ENCODE data around the gene FZD1.
A peak's percentile ranks its signal among the peaks of the same experiment; 100 is the strongest.

The FZD1 gene

DNA sequence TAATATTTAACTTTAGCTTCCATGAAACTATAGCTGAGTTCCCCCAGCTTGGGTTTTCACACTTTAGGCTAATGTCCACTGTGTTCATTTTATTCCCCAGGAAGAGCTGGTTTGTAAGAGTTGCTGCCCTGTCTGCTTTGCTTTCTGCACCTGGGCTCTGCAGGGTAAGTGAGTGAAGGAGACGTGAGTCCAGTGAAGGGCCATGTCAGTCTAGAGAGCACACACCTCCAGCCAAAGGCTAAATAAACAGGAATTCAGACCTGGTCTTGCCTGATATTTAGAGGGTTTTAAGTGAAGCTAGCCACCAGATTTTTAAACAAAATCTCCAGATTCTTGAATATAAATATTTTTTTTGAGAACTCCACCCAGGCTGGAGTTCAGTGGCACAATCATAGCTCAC is 24.5 kb upstream of the FZD1 start:
- DNase-seq (ENCODE audit: low spot score) (no peak), ATAC-seq (ENCODE audit: low read depth) (no peak)
- peak overlapping the region; percentile 9 for H3K27ac ChIP-seq (ENCODE audit: poor library complexity, severe bottlenecking)
- no peaks in the 10 kb centered on the region for H3K27me3 ChIP-seq (ENCODE audit: insufficient read depth, poor library complexity, severe bottlenecking)
- H3K4me3 ChIP-seq (ENCODE audit: severe bottlenecking) = no peak overlapping the region
- no peaks in the 10 kb centered on the region for H3K36me3 ChIP-seq (ENCODE audit: low read depth)
- no peaks in the 10 kb centered on the region for H3K9me3 ChIP-seq (ENCODE audit: severe bottlenecking)
- TF ChIP-seq CTCF (IDR thresholded peaks at IDR 0.05; ENCODE audit: poor library complexity, severe bottlenecking) = no peak
- peaks cover 3% of the 10 kb centered on the region for H3K4me1 ChIP-seq (ENCODE audit: insufficient read depth, poor library complexity, severe bottlenecking)

- H3K27ac ChIP-seq (ENCODE audit: poor library complexity, severe bottlenecking) = no peak overlapping the region
- ATAC-seq (ENCODE audit: low read depth) = no peak
- H3K4me3 ChIP-seq (ENCODE audit: severe bottlenecking) = no peak overlapping the region
Observed at GRCh38 chr7:91240376-91240941, 23.8 kb upstream of the FZD1 start.

DNA sequence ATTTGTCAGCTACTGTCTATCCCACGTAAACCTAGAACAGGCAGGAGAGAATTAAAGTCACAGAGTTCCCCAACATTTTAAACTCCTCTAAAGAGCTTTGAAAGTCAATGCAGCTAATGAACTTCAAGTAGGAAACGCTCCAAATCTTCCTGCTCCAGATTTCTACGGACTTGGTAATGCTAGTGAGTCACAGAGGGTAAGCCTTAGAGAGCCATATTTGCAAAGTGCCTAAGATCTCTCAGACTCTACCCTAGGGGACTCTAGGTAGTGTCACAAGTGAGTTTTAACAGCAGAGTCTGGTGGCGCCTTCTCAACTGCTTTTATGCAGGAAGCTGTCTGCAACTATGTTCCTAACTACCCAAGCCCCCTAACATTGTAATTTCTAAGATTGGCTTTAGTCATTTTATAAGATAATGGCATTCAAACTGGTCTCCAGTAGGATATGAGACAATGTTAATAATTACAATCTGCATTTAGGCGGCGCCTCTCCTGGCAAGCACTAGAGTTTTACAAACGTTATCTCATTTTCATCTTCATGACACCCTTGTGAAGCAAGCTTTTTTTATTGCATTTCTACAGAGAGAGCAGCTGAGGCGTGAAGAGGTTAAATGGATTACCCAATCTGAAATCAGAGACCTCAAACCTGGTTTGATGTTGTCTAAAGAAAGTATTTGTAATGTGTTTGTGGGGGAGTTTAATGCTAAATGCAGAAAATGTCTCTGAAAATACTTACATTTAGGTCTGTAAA is 22.0 kb upstream of the FZD1 start:
- no peak for DNase-seq (ENCODE audit: low spot score)
- Histone ChIP-seq H3K4me1 (ENCODE audit: insufficient read depth, poor library complexity, severe bottlenecking) (peaks cover 3% of the 10 kb centered on the region), H3K27me3 (ENCODE audit: insufficient read depth, poor library complexity, severe bottlenecking) (no peaks in the 10 kb centered on the region), H3K4me3 (ENCODE audit: severe bottlenecking) (no peak overlapping the region), H3K9me3 (ENCODE audit: severe bottlenecking) (no peaks in the 10 kb centered on the region), H3K36me3 (ENCODE audit: low read depth) (no peaks in the 10 kb centered on the region), H3K27ac (ENCODE audit: poor library complexity, severe bottlenecking) (no peak overlapping the region)
- no peak for TF ChIP-seq CTCF (IDR thresholded peaks at IDR 0.05; ENCODE audit: poor library complexity, severe bottlenecking)
- no peak for ATAC-seq (ENCODE audit: low read depth)

More at GRCh38 chr7:91240376-91240941, 23.8 kb upstream of the FZD1 start:
- Histone ChIP-seq H3K36me3 (ENCODE audit: low read depth) (no peaks in the 10 kb centered on the region), H3K9me3 (ENCODE audit: severe bottlenecking) (no peaks in the 10 kb centered on the region), H3K4me1 (ENCODE audit: insufficient read depth, poor library complexity, severe bottlenecking) (peaks cover 3% of the 10 kb centered on the region), H3K27me3 (ENCODE audit: insufficient read depth, poor library complexity, severe bottlenecking) (no peaks in the 10 kb centered on the region)
- no peak for TF ChIP-seq CTCF (IDR thresholded peaks at IDR 0.05; ENCODE audit: poor library complexity, severe bottlenecking)
- DNase-seq (ENCODE audit: low spot score) = no peak

GRCh38 chr7:91243591-91244301 is 20.5 kb upstream of the FZD1 start:
- ATAC-seq (ENCODE audit: low read depth) (no peak; the same call in 2 of the 3 replicates), DNase-seq (ENCODE audit: low spot score) (no peak)
- Histone ChIP-seq H3K27me3 (ENCODE audit: insufficient read depth, poor library complexity, severe bottlenecking) (no peaks in the 10 kb centered on the region), H3K4me3 (ENCODE audit: severe bottlenecking) (no peak overlapping the region), H3K36me3 (ENCODE audit: low read depth) (no peaks in the 10 kb centered on the region), H3K4me1 (ENCODE audit: insufficient read depth, poor library complexity, severe bottlenecking) (peaks cover 4% of the 10 kb centered on the region), H3K9me3 (ENCODE audit: severe bottlenecking) (no peaks in the 10 kb centered on the region), H3K27ac (ENCODE audit: poor library complexity, severe bottlenecking) (peak overlapping the region; percentile 8)
- no peak for TF ChIP-seq CTCF (IDR thresholded peaks at IDR 0.05; ENCODE audit: poor library complexity, severe bottlenecking)
